Brain microvascular endothelial cell (primary cell): ENCODE results near the gene PPFIA1.
"Not testable (repeated sequence)": the region's sequence is repeated elsewhere in the genome, so short reads cannot be mapped to it uniquely, and the experiment has no call there.

Source experiments
- DNase-seq: peaks from one replicate; pipeline ENCODE4 v3.0.0-alpha.2; 2020
- H3K27ac ChIP-seq: fragments of 250-450 bp; sonication (Bioruptor Pico); 2 replicates; pipeline ENCODE4 v1.5.1; 2020; ENCODE audit warnings: mild to moderate bottlenecking, moderate library complexity
- H3K27me3 ChIP-seq: fragments of 250-450 bp; sonication (Bioruptor Pico); replicated peaks from 2 replicates; pipeline ENCODE4 v1.5.1; 2020; ENCODE audit warnings: mild to moderate bottlenecking
- H3K36me3 ChIP-seq: fragments of 250-450 bp; sonication (Bioruptor Pico); replicated peaks from 2 replicates; pipeline ENCODE4 v1.5.1; 2020; ENCODE audit warnings: mild to moderate bottlenecking
- H3K4me3 ChIP-seq: 2 replicates; pipeline ENCODE4 v1.5.1; 2011; ENCODE audit warnings: low read depth, mild to moderate bottlenecking, control low read depth, low read length, moderate library complexity
- CTCF ChIP-seq: IDR thresholded peaks from 2 replicates; pipeline ENCODE4 v1.5.1; 2011; ENCODE audit warnings: low read depth, mild to moderate bottlenecking, moderate library complexity, low read length, control low read depth, inconsistent platforms; ENCODE audit errors: missing control alignments
- in situ Hi-C: cut with HindIII; loops from 2 replicates; pipeline ENCODE4 v1.10.0; 2017; ENCODE audit warnings: low sequenced_read_pairs, low pct_ligation_motif_present

PPFIA1 gene

GRCh38 chr11:70402016-70402415, 131.5 kb downstream of the PPFIA1 start:
- Histone ChIP-seq H3K27me3 (no peaks in the 10 kb centered on the region), H3K27ac (no peak overlapping the region), H3K36me3 (peaks cover 14% of the 10 kb centered on the region), H3K4me3 (no peak overlapping the region)
- no peak for TF ChIP-seq CTCF
- in situ Hi-C loops = no loop called here
- DNase-seq = no peak

GRCh38 chr11:70402685-70403084, 132.2 kb downstream of the PPFIA1 start:
- Histone ChIP-seq H3K36me3 (peaks cover 21% of the 10 kb centered on the region), H3K27ac (no peak overlapping the region), H3K27me3 (no peaks in the 10 kb centered on the region), H3K4me3 (no peak overlapping the region)
- DNase-seq = no peak
- in situ Hi-C loops = no loop called here
- no peak for TF ChIP-seq CTCF

GRCh38 chr11:70404244-70404643, 133.8 kb downstream of the PPFIA1 start:
- TF ChIP-seq CTCF = no peak
- no peak for DNase-seq
- no peak overlapping the region for H3K27ac ChIP-seq
- peaks cover 37% of the 10 kb centered on the region for H3K36me3 ChIP-seq
- in situ Hi-C loops = no loop called here
- H3K4me3 ChIP-seq = no peak overlapping the region
- H3K27me3 ChIP-seq = no peaks in the 10 kb centered on the region

GRCh38 chr11:70405679-70406395, 135.3 kb downstream of the PPFIA1 start:
- Histone ChIP-seq H3K27me3 (no peaks in the 10 kb centered on the region), H3K4me3 (no peak overlapping the region), H3K36me3 (peaks cover 50% of the 10 kb centered on the region), H3K27ac (no peak overlapping the region)
- DNase-seq = no peak
- TF ChIP-seq CTCF = no peak
- in situ Hi-C loops = no loop called here

GRCh38 chr11:70407121-70407520, 136.6 kb downstream of the PPFIA1 start:
- TF ChIP-seq CTCF = no peak
- no peak overlapping the region for H3K4me3 ChIP-seq
- H3K27me3 ChIP-seq = no peaks in the 10 kb centered on the region
- in situ Hi-C loops = no loop called here
- H3K36me3 ChIP-seq = peaks cover 59% of the 10 kb centered on the region
- no peak for DNase-seq
- H3K27ac ChIP-seq = no peak overlapping the region

GRCh38 chr11:70407814-70408213, 137.3 kb downstream of the PPFIA1 start:
- in situ Hi-C loops = no loop called here
- Histone ChIP-seq H3K27ac (no peak overlapping the region), H3K27me3 (no peaks in the 10 kb centered on the region), H3K36me3 (peaks cover 66% of the 10 kb centered on the region), H3K4me3 (no peak overlapping the region)
- no peak for TF ChIP-seq CTCF
- no peak for DNase-seq

GRCh38 chr11:70408326-70408725, 137.8 kb downstream of the PPFIA1 start:
- in situ Hi-C loops, H3K27ac ChIP-seq, H3K4me3 ChIP-seq, H3K27me3 ChIP-seq, DNase-seq: not testable (repeated sequence)
- H3K36me3 ChIP-seq = peaks cover 71% of the 10 kb centered on the region
